ENCODE results near the gene SHBG. TPM values are rescaled to one million over a fixed set of nuclear protein-coding genes. Genes with fewer than 3 reads are reported as not detected.

SHBG gene
- total RNA-seq, 6 donors from 2014 or later = 0.34 to 0.88 (median 0.46) TPM; not detected in 3

GRCh38 chr17:7674934-7675333 lies 45.0 kb downstream of the SHBG start:
- TF ChIP-seq POLR2A (IDR thresholded peaks at IDR 0.05) (no peak), EP300 (IDR thresholded peaks at IDR 0.05) (no peak), POLR2AphosphoS5 (IDR thresholded peaks at IDR 0.05) (no peak), CTCF (IDR thresholded peaks at IDR 0.05) (no peak)
- Histone ChIP-seq H3K4me1 (peaks cover 0 to 6% (median 0%) of the 10 kb centered on the region in 4 donors), H3K27ac (no peak overlapping the region), H3K36me3 (peaks cover 15 to 62% (median 57%) of the 10 kb centered on the region in 4 donors), H3K27me3 (no peaks in the 10 kb centered on the region), H3K9me3 (peaks cover 4 to 8% (median 8%) of the 10 kb centered on the region in 4 donors), H3K4me3 (no peak overlapping the region)
- peak in 1 of 2 donors; percentile 72 for DNase-seq
- WGBS, 2 donors = 88 to 93% methylated on average over 14 of the region's 14 CpGs
- ATAC-seq (ENCODE audit: low FRiP score in 2 of 2) = no peak

GRCh38 chr17:7676533-7676932 lies 46.6 kb downstream of the SHBG start:
- Histone ChIP-seq H3K27ac (no peak overlapping the region), H3K9me3 (peaks cover 4 to 8% (median 8%) of the 10 kb centered on the region in 4 donors), H3K27me3 (no peaks in the 10 kb centered on the region), H3K4me1 (peaks cover 0 to 6% (median 0%) of the 10 kb centered on the region in 4 donors), H3K4me3 (no peak overlapping the region), H3K36me3 (peaks cover 15 to 47% (median 45%) of the 10 kb centered on the region in 4 donors)
- ATAC-seq (ENCODE audit: low FRiP score in 2 of 2) (no peak), DNase-seq (no peak)
- 91% methylated on average over 5 of the region's 5 CpGs for WGBS, 2 donors
- TF ChIP-seq CTCF (IDR thresholded peaks at IDR 0.05) = no peak
- no peak for TF ChIP-seq POLR2A (IDR thresholded peaks at IDR 0.05)
- TF ChIP-seq EP300 (IDR thresholded peaks at IDR 0.05) = no peak
- no peak for TF ChIP-seq POLR2AphosphoS5 (IDR thresholded peaks at IDR 0.05)

GRCh38 chr17:7677388-7678067 lies 47.6 kb downstream of the SHBG start:
- no peak overlapping the region for H3K4me3 ChIP-seq
- H3K4me1 ChIP-seq = peaks cover 0 to 6% (median 0%) of the 10 kb centered on the region in 4 donors
- TF ChIP-seq POLR2A (IDR thresholded peaks at IDR 0.05) (no peak), POLR2AphosphoS5 (IDR thresholded peaks at IDR 0.05) (no peak), CTCF (IDR thresholded peaks at IDR 0.05) (no peak), EP300 (IDR thresholded peaks at IDR 0.05) (no peak)
- H3K27ac ChIP-seq = no peak overlapping the region
- peaks cover 15 to 37% (median 35%) of the 10 kb centered on the region in 4 donors for H3K36me3 ChIP-seq
- no peak for ATAC-seq (ENCODE audit: low FRiP score in 2 of 2)
- 68 to 70% methylated on average over 10 of the region's 10 CpGs for WGBS, 2 donors
- H3K27me3 ChIP-seq = no peaks in the 10 kb centered on the region
- H3K9me3 ChIP-seq = peaks cover 4 to 8% (median 8%) of the 10 kb centered on the region in 4 donors
- no peak for DNase-seq

Small RNA genes lying within 50 kb of the gene (small RNA-seq; reads per million reads assigned to genes)
- gene CD68 = 0 reads per million in 4 donors

Other genes with a start within 250 kb of the SHBG start
- 10 to 100 TPM in 1 of 6 donors, 1 to 10 TPM in 5; 5.8 to 16.8 (median 8.2) TPM for gene TNK1, start 249.0 kb upstream of the SHBG start, total RNA-seq
- 10 to 100 TPM; 20.6 to 64.5 (median 37.7) TPM for gene PLSCR3, start 235.6 kb upstream of the SHBG start, total RNA-seq
- gene TMEM256, start 226.0 kb upstream of the SHBG start, total RNA-seq = 10 to 100 TPM; 21.6 to 65.0 (median 52.6) TPM
- 10 to 100 TPM in 3 of 6 donors, 1 to 10 TPM in 3; 3.8 to 16.8 (median 8.9) TPM for gene NLGN2, start 222.3 kb upstream of the SHBG start, total RNA-seq
- gene SPEM1, start 209.8 kb upstream of the SHBG start, total RNA-seq = not detected
- gene SPEM2, start 204.5 kb upstream of the SHBG start, total RNA-seq = not detected
- not detected for gene SPEM3, start 201.3 kb upstream of the SHBG start, total RNA-seq
- 10 to 100 TPM in 5 of 6 donors, 1 to 10 TPM in 1; 9.7 to 14.3 (median 13.1) TPM for gene TMEM102, start 194.7 kb upstream of the SHBG start, total RNA-seq
- 1 to 10 TPM in 2 of 6 donors, under 1 TPM in 3, not detected in 1; 0.15 to 2.0 (median 0.57) TPM for gene FGF11, start 190.6 kb upstream of the SHBG start, total RNA-seq
- 10 to 100 TPM in 1 of 6 donors, 1 to 10 TPM in 5; 1.9 to 11.5 (median 7.0) TPM for gene CHRNB1, start 185.1 kb upstream of the SHBG start, total RNA-seq
- 10 to 100 TPM; 54.4 to 90.1 (median 74.2) TPM for gene ZBTB4, start 150.5 kb upstream of the SHBG start, total RNA-seq
- gene SLC35G6, start 148.7 kb upstream of the SHBG start, total RNA-seq = not detected
- gene POLR2A, start 145.8 kb upstream of the SHBG start, total RNA-seq = 100 to 1,000 TPM in 4 of 6 donors, 10 to 100 TPM in 2; 79.5 to 139 (median 112) TPM
- gene TNFSF12, start 81.1 kb upstream of the SHBG start, total RNA-seq = 100 to 1,000 TPM in 1 of 6 donors, 10 to 100 TPM in 5; 32.3 to 158 (median 73.2) TPM
- gene TNFSF13, start 71.4 kb upstream of the SHBG start, total RNA-seq = 100 to 1,000 TPM in 4 of 6 donors, 10 to 100 TPM in 2; 74.2 to 226 (median 129) TPM
- 100 to 1,000 TPM in 1 of 6 donors, 10 to 100 TPM in 5; 54.2 to 108 (median 57.5) TPM for gene SENP3, start 68.2 kb upstream of the SHBG start, total RNA-seq
- gene CD68, start 50.5 kb upstream of the SHBG start, total RNA-seq = 100 to 1,000 TPM in 5 of 6 donors, 10 to 100 TPM in 1; 76.5 to 500 (median 260) TPM
- gene MPDU1, start 46.3 kb upstream of the SHBG start, total RNA-seq = 100 to 1,000 TPM in 1 of 6 donors, 10 to 100 TPM in 5; 50.6 to 121 (median 56.2) TPM
- gene SOX15, start 40.0 kb upstream of the SHBG start, total RNA-seq = 1 to 10 TPM in 1 of 6 donors, under 1 TPM in 2, not detected in 3; 0.63 to 1.5 (median 0.71) TPM
- 10 to 100 TPM; 35.6 to 46.1 (median 38.4) TPM for gene FXR2, start 15.2 kb upstream of the SHBG start, total RNA-seq
- gene SAT2, start 2.3 kb upstream of the SHBG start, total RNA-seq = 100 to 1,000 TPM in 1 of 6 donors, 10 to 100 TPM in 5; 66.4 to 155 (median 81.3) TPM
- 1 to 10 TPM in 2 of 6 donors, under 1 TPM in 2, not detected in 2; 0.46 to 2.2 (median 0.97) TPM for gene ATP1B2, start 20.8 kb downstream of the SHBG start, total RNA-seq
- gene TP53, start 57.4 kb downstream of the SHBG start, total RNA-seq = 10 to 100 TPM; 16.8 to 55.5 (median 21.9) TPM
- 10 to 100 TPM in 1 of 6 donors, 1 to 10 TPM in 5; 6.0 to 10.3 (median 7.8) TPM for gene WRAP53, start 58.3 kb downstream of the SHBG start, total RNA-seq
- 1 to 10 TPM in 3 of 6 donors, under 1 TPM in 3; 0.22 to 5.0 (median 0.98) TPM for gene EFNB3, start 75.1 kb downstream of the SHBG start, total RNA-seq
- 10 to 100 TPM in 2 of 6 donors, 1 to 10 TPM in 3, under 1 TPM in 1; 0.66 to 34.6 (median 6.0) TPM for gene DNAH2, start 87.6 kb downstream of the SHBG start, total RNA-seq
- 10 to 100 TPM; 17.5 to 68.0 (median 42.2) TPM for gene KDM6B, start 204.1 kb downstream of the SHBG start, total RNA-seq
- gene TMEM88, start 224.9 kb downstream of the SHBG start, total RNA-seq = 10 to 100 TPM in 2 of 6 donors, 1 to 10 TPM in 3, not detected in 1; 1.6 to 16.1 (median 9.3) TPM
- gene NAA38, start 227.4 kb downstream of the SHBG start, total RNA-seq = 100 to 1,000 TPM in 2 of 6 donors, 10 to 100 TPM in 4; 50.0 to 111 (median 75.5) TPM
- gene CYB5D1, start 227.9 kb downstream of the SHBG start, total RNA-seq = 10 to 100 TPM in 2 of 6 donors, 1 to 10 TPM in 4; 5.2 to 12.4 (median 7.3) TPM

Measured in upper lobe of left lung (tissue), 6 donors.